AML-193 (cell line): ENCODE data around the gene ANO2.
"Not testable (repeated sequence)": the region's sequence is repeated elsewhere in the genome, so short reads cannot be mapped to it uniquely, and the experiment has no call there.

Experiments used
- DNase-seq, 2 experiments: peaks; one replicate each; lab custom pipeline; 2025; lab: John Stamatoyannopoulos, UW

Gene ANO2

DNA sequence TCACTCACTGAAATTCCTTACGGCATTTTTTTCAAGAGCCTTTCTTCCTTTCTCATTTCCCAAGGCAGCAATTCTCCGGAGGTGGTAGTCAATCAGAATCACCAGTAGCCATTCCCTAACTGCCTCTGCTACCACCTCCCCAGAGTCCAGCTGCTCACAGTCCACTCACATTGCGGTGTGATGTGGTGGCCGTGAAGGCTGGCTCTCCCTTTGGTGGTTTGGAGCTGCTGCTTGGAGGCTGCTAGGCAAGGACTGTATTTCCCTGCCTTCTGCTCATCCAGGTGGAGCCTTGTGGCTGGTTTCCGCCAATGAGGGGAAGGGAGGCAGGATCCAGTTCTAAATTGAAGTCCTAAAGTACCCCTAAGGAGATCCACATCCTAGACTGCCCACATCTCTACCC lies 222.0 kb downstream of the ANO2 start:
- no peak for DNase-seq

DNA sequence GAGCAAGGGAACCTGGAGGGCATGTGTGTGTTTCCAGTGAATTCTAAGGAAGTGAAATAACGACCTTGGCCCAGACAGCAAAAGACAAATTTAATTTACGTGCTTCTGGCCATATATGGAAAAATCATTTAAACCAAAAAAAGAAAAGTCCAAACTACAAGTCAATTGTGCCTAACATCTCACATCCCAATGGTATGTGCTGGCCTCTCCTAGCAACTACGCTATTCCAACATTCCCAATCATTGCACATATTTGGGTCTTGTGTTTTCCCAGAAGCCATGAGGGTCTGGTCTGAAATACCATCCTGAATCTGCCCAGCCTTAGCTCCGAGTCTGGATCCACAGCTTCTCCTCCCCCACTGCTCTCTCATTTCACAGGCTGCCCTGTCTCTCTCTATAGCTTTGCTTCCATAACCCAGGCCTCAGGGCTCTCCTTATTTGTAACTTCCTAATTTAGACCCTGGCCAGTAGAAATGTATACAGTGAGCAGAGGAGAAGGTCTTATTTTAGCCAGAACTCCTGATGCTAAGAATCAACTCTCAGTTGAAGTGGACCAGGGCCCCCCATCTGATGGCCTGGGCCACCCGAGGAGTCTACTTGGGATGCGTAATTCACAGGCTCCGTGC lies 224.6 kb downstream of the ANO2 start:
- no peak for DNase-seq

DNA sequence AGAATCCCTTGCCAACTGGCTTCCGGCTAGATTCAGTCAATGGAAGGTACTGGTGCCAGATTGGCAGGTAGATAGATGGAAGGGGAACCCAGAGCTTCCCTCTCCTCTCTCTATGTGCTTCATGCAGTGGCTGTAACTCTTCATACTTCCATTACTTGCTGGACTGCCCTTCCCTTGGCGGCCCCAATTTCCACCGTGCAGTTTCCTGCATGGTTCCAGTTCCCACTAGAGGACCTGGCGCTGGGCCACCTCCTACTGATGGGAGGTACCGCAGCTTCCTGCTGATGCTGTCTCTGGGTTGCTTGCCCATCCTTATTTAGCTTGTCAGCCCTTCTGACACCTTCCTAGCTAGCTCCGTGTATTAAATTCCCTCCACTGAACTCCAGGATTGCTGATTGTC lies 226.4 kb downstream of the ANO2 start:
- DNase-seq, result no peak

DNA sequence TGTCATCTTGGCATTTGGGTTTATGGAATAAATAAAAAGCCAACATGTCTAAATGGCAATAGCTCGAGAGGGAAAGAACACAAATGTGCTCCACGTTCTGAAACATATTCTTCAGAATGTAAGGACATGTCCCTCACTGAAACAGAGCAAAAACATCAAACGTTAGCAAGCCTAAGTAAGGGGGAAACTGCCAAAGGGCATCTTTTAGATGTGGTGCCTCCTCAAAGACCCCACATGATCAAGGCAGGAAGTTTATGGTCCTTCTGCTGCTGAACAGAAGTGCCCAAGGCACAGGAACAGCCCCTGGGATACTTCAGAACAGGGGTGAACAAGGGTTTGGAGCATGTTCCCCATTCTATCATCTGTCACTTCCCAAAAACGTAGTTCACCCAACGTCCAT lies 227.0 kb downstream of the ANO2 start:
- no peak for DNase-seq

DNA sequence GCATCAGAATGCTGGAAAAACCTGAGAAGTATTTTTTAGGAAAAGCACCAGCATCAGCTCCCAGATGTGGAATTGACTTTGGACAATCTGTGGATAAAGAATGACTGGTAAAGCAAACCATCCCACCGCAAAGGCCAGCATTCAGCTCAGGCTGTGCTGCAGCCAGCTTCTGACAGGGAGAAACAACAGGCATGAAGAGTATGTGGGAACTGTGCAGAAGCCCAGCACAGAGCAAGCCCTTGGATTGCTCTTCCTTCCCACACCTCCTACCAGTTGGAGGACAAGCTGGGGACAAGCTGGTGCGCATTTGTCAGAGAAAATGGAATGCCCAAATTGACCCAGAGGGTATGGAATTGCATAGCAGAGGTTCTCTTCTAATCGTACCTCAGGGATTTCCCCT lies 228.1 kb downstream of the ANO2 start:
- DNase-seq, result no peak

DNA sequence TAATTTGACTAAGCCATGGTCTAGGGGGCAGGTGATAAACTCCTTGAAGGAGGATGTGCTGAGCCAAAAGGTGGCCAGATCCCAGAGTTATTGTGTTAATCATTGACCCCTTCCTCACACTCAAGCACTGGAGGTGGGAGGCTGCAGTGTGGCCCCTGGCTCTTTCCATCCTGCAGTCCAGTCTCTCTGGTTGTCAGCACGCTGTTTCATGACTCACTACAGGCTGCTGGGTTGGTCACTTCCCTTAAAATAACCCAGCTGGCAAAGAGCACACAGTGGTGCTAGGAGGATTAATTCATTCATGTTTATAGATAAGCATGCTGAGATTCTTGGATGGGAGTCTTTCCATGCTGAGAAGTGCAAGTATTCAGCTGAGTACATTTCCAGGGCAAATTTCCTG lies 228.9 kb downstream of the ANO2 start:
- no peak for DNase-seq

DNA sequence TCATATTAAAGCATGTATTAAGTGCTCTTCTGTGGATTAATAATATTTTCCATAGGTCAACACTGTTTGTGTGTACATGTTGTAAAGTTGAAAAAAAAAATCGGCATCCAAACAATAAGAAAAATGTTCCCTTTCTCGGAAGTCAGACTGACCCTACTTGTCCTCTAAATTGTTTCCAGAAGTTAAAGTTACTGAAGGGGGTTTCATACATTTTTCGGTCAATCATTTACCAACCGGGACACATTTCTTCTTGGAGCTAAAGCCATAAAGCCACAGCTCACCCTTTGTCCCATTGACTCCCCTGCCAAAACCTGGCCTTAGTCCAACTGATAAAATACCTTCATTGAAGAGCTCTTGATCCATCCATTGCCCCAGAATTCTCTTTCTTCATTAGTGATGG lies 230.0 kb downstream of the ANO2 start:
- no peak for DNase-seq

DNA sequence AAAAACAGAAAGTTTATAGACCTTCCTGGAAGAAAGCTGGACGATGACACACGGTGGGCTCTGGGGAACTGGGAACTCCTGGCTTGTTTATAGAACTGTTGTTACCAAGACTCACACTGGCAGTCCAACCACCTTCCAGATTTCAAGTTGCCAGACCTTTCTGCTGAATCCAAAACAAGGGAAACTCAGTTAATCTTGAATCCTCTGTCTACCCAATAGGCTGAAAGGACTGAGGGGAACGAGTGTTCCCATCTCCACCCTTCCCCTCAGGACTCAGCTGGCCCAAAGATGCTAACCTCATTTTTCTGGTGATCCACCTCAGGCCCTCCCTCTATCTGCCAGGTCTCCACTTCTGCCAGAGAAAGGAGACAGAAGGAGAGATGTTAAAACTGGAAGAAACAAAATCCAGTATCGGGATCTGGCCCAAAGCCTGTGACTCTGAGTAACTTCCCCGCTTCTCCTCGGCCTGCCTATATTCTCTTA lies 231.4 kb downstream of the ANO2 start:
- no peak for DNase-seq

DNA sequence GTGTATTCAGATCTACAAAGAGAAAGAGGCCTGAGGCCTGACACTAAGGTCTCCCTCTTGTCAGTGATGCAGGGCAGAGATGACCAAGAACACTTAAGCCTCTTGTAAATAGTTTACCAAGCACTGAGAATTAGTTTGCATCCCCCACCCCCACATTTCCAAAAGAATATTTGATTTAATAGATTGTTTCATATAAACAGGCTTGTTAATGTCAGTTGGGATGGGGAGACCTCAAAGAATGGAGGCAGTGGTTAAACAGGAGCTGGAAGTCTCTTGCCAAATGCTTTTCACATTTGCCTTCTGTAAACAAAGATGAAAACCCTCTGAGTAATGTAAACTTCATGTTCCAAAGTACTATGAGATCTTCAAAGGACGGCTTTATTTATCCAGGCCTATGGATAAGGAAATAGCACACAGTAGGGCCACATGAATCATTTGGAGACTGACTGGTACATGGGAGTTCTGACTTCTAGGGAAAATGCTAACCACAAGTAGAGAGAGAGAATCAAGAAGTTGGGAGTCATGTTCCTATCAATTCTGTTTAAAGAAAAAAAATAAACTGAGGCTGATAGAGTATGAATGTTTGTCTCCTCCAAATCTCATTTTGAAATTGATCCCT lies 234.7 kb downstream of the ANO2 start:
- no peak for DNase-seq

DNA sequence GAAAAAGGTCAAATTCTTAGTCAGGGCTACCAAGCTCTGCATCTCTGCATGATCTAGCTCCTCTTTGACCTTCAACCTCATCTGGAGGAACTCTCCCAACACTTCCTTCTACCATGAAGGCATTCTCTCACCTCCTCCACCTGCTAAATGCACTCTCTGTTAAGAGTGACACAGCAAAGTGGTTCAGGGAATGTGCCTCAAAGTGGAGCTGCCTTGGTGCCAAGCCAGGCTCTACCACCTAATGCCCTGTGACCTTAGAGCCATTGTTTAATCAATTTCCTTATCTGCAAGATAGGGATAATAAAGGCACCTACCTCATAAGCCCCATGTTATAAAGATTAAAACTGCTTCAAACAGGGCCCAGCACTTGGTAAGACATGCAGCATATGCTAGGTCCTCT lies 236.7 kb downstream of the ANO2 start:
- DNase-seq, result no peak

DNA sequence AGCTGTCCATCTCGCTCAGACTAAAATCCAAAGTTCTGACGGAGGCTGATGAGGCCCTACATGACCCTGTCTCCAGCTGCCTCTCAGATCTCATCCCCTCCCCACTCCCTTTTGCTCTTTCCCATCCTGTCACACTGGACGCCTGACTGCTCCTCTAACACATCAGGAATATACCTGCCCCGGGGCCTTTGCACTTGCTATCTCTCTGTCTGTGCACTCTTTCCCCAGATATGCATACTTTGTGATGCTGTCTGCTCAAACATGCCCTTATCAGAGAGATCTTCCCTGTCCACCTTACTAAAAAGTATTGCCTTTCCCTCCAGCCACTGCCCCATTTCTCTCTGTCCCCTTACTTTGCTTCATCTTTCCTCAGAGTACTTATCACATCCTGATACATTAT lies 238.8 kb downstream of the ANO2 start:
- no peak for DNase-seq

DNA sequence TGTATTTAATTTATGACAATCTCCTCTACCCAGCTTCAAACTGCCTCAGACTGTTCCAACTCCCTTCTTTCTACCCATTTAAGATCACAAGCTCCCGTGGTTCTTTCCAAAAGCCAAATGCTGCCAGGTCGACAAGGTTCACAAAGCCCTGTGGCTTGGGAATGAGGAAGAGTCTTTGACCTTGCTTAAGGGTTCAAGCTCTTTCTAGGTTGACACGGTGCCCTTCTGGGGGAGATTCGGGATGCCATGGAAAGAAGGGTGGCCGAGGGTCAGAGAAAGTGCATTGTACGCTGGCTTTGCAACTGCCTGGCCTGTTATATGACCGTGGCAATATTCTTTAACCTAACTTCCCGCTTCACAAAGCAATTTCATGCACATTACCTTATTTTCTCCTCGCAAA lies 239.3 kb downstream of the ANO2 start:
- DNase-seq, result no peak

DNA sequence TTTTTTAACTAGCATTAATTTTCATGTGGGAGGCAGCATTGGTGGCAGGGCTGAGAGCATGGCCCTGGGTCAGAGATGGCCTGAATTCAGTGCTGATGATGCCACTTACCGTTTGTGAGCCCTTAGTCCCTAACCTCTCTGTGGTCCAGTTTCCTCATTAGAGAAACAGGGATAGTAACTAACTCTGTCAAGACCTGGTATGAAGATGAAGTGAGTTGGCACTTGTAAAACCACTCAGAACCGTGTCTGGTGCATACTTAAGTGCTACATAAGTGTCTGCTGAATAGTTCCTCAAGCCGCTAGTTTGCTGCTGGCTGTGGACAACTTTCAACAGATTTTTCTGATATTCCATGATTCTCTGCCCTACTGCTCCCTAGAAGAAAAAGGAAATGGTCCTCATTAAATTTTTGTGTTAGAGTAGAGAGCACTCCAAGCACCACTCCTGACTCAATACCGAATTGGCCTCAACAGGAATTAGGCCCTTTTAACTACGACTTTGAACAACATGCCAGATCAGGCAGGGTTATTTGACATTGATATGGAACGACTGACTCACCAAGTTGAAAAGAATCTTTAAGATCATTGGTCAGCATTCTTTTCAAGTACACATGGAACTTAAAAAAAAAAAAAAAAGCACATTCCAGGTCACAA lies 250.2 kb downstream of the ANO2 start:
- no peak for DNase-seq

DNA sequence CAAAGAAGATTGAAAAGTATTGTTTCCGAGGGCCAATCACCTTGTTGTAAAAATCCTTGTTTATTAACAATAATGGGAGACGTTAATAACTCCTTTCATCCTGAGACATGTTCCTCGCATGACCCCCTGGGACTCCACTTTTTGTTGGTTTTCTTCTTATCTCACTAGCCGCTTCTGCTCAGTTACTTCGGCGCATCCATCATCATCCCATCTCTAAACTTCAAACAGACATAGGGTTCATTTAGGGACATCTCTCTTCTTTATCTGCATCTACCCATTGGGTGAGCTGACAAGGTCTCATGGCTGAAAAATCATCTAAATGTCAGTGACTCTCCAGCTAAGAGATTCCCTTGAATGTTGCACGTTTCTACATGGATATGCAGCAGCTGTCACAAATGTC lies 252.2 kb downstream of the ANO2 start:
- DNase-seq, result no peak

DNA sequence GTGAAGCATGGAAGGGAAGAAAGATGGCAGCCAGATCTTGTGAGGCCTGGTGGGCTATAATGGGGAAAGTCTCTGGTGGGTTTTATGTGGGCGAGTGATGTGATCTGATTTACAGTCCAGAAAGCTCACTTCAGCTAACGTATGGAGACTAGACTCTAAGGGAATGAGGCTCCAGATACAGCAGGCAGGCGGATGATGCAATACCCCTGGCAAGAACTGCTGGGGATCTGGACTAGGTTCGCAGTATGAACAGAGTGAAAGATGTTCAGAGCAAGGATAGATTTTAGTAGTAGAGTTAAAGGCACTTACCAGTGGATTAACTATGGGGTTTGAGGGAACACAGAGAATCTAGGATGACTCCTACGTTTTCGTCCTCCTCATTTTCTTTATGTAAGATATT lies 253.1 kb downstream of the ANO2 start:
- DNase-seq, result no peak

DNA sequence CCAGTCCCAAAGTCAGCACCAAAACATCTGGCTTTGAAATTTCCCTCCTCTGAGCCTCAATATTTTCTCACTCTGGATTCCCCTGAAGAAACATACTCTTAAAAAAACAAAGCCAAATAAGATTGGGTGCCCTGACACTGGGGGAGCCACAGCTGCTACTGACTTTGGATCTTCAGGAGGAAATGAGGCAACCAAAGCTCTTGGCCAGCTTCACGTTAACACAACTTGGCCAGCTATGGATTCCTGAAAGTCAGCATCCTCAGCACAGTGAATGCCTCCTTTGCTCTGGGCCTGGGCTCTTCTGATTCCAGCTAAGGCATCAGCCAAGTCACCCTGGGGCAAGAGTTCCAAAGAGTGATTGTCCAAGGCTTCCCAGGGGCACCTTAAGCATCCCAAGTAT lies 254.8 kb downstream of the ANO2 start:
- DNase-seq, result no peak

DNA sequence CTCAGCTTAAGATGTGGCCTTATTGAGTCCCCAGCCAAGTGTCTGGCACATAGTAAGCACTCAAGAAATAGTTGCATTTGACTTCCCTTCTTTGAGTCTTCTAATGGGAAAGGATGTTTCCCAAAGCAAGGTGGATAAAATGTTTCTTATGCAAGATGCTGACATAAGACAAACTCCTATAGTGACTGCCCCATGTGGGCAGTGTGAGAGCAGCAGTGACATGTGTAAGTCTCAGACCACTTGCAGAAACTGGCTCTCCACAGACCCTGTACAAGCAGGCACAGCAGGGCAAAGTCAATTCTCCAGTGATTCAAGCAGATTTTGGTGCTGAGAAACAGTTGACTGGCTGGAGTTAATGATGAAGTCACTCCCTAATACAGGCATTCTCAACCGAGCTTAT lies 255.3 kb downstream of the ANO2 start:
- no peak for DNase-seq

DNA sequence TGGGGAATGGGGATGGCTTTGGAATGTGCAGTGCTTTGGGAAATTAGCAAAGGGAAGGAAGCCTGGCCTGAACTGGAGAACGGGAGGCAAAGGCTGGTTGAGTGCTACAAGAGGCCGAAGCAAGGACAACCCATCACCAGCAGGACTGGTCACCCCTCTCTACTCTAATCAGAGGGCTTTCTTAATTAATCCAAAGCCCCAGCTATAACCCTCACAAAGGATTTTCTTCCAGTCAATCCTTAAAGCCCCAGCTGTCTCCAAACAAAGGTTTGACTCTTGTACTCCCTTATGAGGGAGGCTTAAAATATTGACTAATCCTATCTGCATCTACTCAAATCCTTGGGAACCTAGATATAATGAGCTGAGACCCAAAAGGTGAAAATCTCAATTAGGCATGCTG lies 256.8 kb downstream of the ANO2 start:
- no peak for DNase-seq

DNA sequence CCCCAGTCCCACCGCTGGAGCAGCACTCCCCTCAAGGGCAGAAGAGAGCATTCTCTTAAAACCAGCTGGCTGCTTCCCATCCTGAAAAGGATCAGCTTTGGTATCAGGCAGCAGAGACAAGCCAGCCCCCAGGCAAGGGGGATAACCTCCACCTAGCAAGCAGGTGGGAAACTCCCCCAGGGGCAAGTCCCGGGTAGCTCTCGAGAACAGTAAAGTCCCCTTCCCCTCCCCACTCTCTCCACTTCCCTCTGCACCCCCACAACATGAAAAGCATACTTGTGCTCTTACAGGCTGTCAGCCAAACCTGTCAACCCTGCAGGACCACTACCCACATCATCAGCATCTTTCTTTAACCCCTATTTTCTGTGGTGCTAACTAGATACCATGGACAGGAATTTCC lies 259.1 kb downstream of the ANO2 start:
- no peak for DNase-seq

DNA sequence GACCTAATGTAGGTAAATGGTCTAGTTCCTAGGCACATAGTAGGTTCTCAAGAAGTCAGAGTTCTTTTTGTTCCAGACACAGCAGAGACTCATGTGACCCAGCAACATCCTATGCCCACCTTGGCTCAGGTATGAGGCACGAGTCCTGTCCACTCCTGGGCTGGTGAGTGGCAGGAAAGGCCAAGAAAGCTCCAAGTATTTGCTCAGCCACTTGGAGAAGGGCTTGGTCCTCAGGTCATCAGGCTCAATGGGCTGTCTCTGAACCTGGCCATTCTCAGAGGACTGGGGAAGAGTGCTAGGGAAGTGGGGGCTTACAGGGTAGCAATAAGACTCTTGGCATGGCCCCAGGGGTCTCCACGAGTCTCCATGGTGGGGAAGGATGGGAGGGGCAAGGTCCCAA lies 260.1 kb downstream of the ANO2 start:
- DNase-seq, result no peak

DNA sequence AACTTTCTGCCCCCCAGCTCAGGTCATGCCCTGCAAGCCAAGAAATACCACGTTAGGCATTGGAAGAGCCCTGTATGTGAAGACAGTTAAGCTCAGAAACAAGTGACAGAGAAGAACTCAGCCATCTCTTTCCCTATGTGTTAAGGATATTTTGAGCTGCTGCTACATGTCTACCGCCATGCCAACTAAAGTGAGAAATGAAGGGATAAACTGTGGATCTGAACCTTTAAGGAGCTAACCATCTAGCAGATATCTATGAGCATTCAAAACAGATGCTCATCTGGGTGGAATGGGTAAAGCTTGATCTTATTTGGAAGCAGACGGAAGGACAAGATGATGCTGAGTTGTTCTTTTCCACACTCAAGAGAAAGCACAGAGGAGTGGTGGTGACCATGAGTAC lies 262.5 kb downstream of the ANO2 start:
- DNase-seq, result no peak

DNA sequence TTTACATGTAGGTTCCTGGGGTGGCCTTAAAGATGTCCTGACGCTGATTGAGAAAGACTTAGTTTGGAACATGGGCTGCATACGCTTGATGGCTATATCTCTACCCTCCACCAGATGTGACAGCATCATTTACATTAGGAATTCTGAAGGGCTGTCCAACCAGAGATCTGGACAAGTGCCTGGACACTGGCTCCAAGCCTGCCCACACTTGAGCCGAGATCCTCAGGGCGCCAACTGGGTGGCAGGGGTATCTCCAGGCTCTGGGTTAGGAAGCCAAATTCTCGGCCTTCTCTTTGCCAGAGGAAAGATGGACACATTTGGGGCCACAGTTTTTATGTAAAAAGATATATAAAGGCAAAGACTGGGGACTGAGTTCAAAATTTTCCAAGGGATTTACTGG lies 266.9 kb downstream of the ANO2 start:
- no peak for DNase-seq

DNA sequence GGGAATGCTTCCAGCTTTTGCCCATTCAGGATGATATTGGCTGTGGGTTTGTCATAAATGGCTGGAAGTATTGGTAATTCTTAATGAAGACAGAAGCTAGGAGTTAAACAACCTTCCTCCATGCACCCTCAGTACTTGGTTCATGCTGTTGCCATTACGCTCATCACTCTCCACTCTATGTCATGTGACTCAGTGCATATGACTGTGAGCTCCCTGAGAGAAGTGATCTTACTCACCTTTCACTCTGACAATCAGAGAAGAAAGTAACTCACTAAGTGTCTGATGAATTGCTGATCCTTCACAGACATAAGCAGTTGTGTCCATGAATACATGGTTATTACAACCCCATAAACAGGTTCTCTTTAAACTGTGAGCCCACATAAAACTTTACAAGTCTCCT lies 275.4 kb downstream of the ANO2 start:
- DNase-seq, result not testable (repeated sequence)

DNA sequence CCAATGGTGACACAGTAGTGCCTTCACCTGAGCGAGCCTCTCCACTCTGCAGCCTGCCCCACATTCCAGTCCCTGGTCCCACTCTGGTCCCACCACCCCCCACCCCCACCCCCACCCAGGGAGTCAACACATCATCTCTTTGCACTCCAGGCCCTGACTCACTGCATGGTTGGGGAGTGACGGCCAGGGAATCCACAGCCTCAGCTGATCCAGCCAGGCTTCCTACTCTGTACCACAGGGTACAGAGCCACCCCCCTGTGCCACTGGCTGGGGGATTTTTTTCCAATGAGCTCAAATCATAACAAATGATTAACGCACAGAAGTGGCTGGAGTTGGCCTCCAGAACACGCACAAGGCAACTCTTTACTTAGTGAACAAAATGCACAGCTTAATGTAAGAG lies 279.4 kb downstream of the ANO2 start:
- no peak for DNase-seq
